Measurements from ENCODE around the gene CIPC. TPM values are rescaled to one million over a fixed set of nuclear protein-coding genes. Genes with fewer than 3 reads are reported as not detected.

Gene CIPC
- total RNA-seq, 1 experiment from 2014 or later, result 66.3 TPM

GRCh38 chr14:77052281-77053044 lies 45.6 kb upstream of the CIPC start:
- Histone ChIP-seq H3K27ac (no peak overlapping the region), H3K4me1 (replicated peaks; ENCODE audit: insufficient read depth) (peaks cover 9% of the 10 kb centered on the region; the same call in 1 of the 2 replicates), H3K27me3 (ENCODE audit: insufficient read depth, low read depth) (no peaks in the 10 kb centered on the region), H3K4me3 (no peak overlapping the region), H3K79me2 (ENCODE audit: low read depth) (no peaks in the 10 kb centered on the region), H3K36me3 (ENCODE audit: low read depth) (no peaks in the 10 kb centered on the region), H3K9me2 (ENCODE audit: insufficient read depth) (no peaks in the 10 kb centered on the region), H3F3A (ENCODE audit: insufficient read depth, low read depth) (peaks cover 10% of the 10 kb centered on the region), H2AFZ (no peak overlapping the region), H3K4me2 (no peak overlapping the region; the same call in 1 of the 2 replicates), H3K9me3 (ENCODE audit: insufficient read depth, low read depth) (0 out of 2 replicates have a peak, but pooled peaks cover 5% of the 10 kb centered on the region), H4K20me1 (ENCODE audit: insufficient read depth) (no peaks in the 10 kb centered on the region)
- no peak for DNase-seq
- no TSS peak for BruUV-seq (replicated peaks)
- POLR2A ChIA-PET (ENCODE audit: unreplicated experiment), result interaction anchor here (0.6 kb wide), 1 partner anchor 66 kb away, joined by 24 read pairs; no protein-coding TSS in a partner anchor
- no peak for TF ChIP-seq EZH2 (IDR thresholded peaks at IDR 0.05; ENCODE audit: low read depth)
- TF ChIP-seq, protein P1, sequence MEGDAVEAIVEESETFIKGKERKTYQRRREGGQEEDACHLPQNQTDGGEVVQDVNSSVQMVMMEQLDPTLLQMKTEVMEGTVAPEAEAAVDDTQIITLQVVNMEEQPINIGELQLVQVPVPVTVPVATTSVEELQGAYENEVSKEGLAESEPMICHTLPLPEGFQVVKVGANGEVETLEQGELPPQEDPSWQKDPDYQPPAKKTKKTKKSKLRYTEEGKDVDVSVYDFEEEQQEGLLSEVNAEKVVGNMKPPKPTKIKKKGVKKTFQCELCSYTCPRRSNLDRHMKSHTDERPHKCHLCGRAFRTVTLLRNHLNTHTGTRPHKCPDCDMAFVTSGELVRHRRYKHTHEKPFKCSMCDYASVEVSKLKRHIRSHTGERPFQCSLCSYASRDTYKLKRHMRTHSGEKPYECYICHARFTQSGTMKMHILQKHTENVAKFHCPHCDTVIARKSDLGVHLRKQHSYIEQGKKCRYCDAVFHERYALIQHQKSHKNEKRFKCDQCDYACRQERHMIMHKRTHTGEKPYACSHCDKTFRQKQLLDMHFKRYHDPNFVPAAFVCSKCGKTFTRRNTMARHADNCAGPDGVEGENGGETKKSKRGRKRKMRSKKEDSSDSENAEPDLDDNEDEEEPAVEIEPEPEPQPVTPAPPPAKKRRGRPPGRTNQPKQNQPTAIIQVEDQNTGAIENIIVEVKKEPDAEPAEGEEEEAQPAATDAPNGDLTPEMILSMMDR (conservative IDR thresholded peaks at IDR 0.05), result no peak
- CTCF ChIA-PET, result interaction anchor here (0.5 to 0.6 kb wide), 2 partner anchors 13 to 342 kb away, joined by 3 read pairs; no protein-coding TSS in a partner anchor
- intact Hi-C loops (cut with micrococcal nuclease; ENCODE audit: unreplicated experiment), result loop anchor here (1.0 kb wide), 1 partner anchor 10 kb away; no protein-coding TSS in a partner anchor

DNA sequence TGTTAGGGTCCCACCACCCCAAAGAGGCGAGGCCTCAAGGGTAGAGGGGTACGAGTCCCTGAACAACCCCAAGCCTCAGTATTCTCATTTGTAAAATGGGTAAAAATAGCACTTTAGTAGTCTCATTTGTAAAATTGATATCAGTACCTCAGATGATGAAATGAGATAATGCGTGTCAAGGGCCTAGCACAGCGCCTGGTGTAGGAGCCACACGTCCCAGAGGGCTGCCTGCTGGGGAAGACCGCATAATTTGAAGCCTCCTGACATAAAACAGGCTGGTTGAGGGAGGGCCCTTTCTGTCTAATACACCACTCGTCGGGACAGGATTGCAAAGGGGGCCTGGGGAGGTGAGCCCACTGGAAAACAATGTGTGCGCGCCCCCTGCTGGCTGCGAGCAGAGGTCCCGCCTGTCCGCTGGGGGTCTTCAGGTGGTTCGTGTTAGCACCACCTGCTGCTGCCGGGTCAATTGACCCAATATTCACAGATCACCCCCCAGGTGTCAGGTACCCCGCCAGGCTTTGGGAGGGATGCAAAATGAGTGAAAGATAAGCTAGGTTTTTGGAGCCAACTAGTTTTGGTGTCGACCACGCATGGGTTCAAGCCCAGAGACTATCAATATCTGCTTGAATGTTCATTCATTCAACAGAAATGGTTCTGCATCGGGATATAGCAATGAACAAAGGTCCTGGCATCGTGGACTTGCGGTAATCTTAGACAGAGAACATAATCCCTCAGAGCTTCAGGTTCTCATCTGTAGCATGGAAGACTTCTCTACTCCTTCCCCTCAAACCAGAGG lies 44.8 kb upstream of the CIPC start:
- Histone ChIP-seq H4K20me1 (ENCODE audit: insufficient read depth) (no peaks in the 10 kb centered on the region), H2AFZ (no peak overlapping the region), H3K27ac (no peak overlapping the region), H3K4me2 (no peak overlapping the region; the same call in 1 of the 2 replicates), H3K4me1 (replicated peaks; ENCODE audit: insufficient read depth) (peaks cover 8% of the 10 kb centered on the region; the same call in 1 of the 2 replicates), H3F3A (ENCODE audit: insufficient read depth, low read depth) (peaks cover 3% of the 10 kb centered on the region; the same call in 1 of the 2 replicates), H3K79me2 (ENCODE audit: low read depth) (no peaks in the 10 kb centered on the region), H3K4me3 (no peak overlapping the region), H3K36me3 (ENCODE audit: low read depth) (no peaks in the 10 kb centered on the region), H3K9me2 (ENCODE audit: insufficient read depth) (no peaks in the 10 kb centered on the region), H3K9me3 (ENCODE audit: insufficient read depth, low read depth) (0 out of 2 replicates have a peak, but pooled peaks cover 2% of the 10 kb centered on the region), H3K27me3 (ENCODE audit: insufficient read depth, low read depth) (no peaks in the 10 kb centered on the region)
- intact Hi-C loops (cut with micrococcal nuclease; ENCODE audit: unreplicated experiment), result no loop called here
- DNase-seq, result no peak
- ChIA-PET CTCF (interaction anchor here (0.6 kb wide), 2 partner anchors 12 to 140 kb away, joined by 3 to 4 read pairs; no protein-coding TSS in a partner anchor), POLR2A (ENCODE audit: unreplicated experiment) (interaction anchor here (0.6 to 0.8 kb wide), 2 partner anchors 65 to 182 kb away, joined by 6 to 24 read pairs; no protein-coding TSS in a partner anchor)
- no peak for TF ChIP-seq EZH2 (IDR thresholded peaks at IDR 0.05; ENCODE audit: low read depth)
- no TSS peak for BruUV-seq (replicated peaks)

DNA sequence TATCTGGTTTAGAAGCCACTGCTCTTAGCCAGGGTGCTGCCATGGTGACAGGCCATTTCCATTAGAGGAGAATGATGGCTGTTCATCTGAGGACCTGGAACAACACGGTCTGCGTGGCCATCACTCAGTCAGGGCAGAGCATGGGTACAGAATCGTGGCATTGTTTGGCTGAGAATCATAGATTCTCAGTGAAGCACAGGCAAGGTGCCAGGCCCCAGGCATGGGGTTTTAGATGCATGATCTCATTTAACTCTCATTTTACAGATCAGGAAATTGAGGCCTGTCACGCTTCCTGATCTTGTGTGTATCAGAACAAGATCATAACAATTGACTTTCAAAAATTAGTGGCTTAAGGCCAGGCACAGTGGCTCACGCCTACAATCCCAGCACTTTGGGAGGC lies 42.8 kb upstream of the CIPC start:
- H3K9me2 ChIP-seq (ENCODE audit: insufficient read depth), result no peaks in the 10 kb centered on the region
- no peaks in the 10 kb centered on the region for H3K36me3 ChIP-seq (ENCODE audit: low read depth)
- no peaks in the 10 kb centered on the region for H3K79me2 ChIP-seq (ENCODE audit: low read depth)
- H3K4me3 ChIP-seq, result no peak overlapping the region
- ChIA-PET CTCF (no interaction called here), POLR2A (ENCODE audit: unreplicated experiment) (no interaction called here)
- H3K9me3 ChIP-seq (ENCODE audit: insufficient read depth, low read depth), result no peaks in the 10 kb centered on the region
- H4K20me1 ChIP-seq (ENCODE audit: insufficient read depth), result no peaks in the 10 kb centered on the region
- no peak overlapping the region for H3K27ac ChIP-seq
- H3K4me2 ChIP-seq, result no peak overlapping the region
- DNase-seq, result no peak
- intact Hi-C loops (cut with micrococcal nuclease; ENCODE audit: unreplicated experiment), result no loop called here
- peaks cover 13% of the 10 kb centered on the region for H3F3A ChIP-seq (ENCODE audit: insufficient read depth, low read depth)
- no peak for TF ChIP-seq EZH2 (IDR thresholded peaks at IDR 0.05; ENCODE audit: low read depth)
- TF ChIP-seq, protein P1 (conservative IDR thresholded peaks at IDR 0.05), result no peak
- H3K4me1 ChIP-seq (replicated peaks; ENCODE audit: insufficient read depth), result peaks cover 24% of the 10 kb centered on the region
- H3K27me3 ChIP-seq (ENCODE audit: insufficient read depth, low read depth), result no peaks in the 10 kb centered on the region
- no peak overlapping the region for H2AFZ ChIP-seq
- BruUV-seq (replicated peaks), result no TSS peak
